H1 (cell line): ENCODE measurements around the gene TGM2. TPM values are rescaled to one million over a fixed set of nuclear protein-coding genes. Genes with fewer than 3 reads are reported as not detected.

Experiments used
- CTCF ChIA-PET: fragments of 300-600 bp; sonication (Branson Sonifier 250); formaldehyde crosslinking; loops from one replicate; lab custom pipeline; 2021; ENCODE audit not compliant: partially characterized antibody; lab: Charles Lee
- POLR2A ChIA-PET: fragments of 300-600 bp; sonication (Branson Sonifier 250); formaldehyde crosslinking; loops from one replicate; lab custom pipeline; 2021; ENCODE audit warnings: inconsistent platforms; ENCODE audit not compliant: partially characterized antibody; lab: Charles Lee
- DNase-seq, 2 experiments: peaks; one replicate each; pipeline versions ENCODE4 v3.0.0 to v3.0.0-alpha.2; 2010 to 2022; ENCODE audit warnings: low spot score in 2 of 2, low read depth in 1 of 2, mixed read lengths in 1 of 2
- FAIRE-seq: peaks from 2 replicates; lab custom pipeline; 2011; peaks lifted over from hg19 to GRCh38; lab: Jason Lieb, UNC
- H2AFZ ChIP-seq: 2 replicates; pipeline ENCODE4 v1.8.1; 2012; ENCODE audit warnings: low read length, inconsistent platforms
- H2AK5ac ChIP-seq: 2 replicates; pipeline ENCODE4 v1.6.1; 2013; ENCODE audit warnings: low read depth, low read length
- H2BK120ac ChIP-seq: replicated peaks from 2 replicates; pipeline ENCODE3; 2013; ENCODE audit warnings: low read depth, low read length, inconsistent platforms
- H2BK12ac ChIP-seq: 2 replicates; pipeline ENCODE4 v1.6.1; 2013; ENCODE audit warnings: low read depth, low read length
- H2BK15ac ChIP-seq: 2 replicates; pipeline ENCODE4 v1.6.1; 2013; ENCODE audit warnings: low read length
- H2BK20ac ChIP-seq: 2 replicates; pipeline ENCODE4 v1.6.1; 2013; ENCODE audit warnings: low read length
- H2BK5ac ChIP-seq: 2 replicates; pipeline ENCODE4 v1.6.1; 2013; ENCODE audit warnings: low read depth, low read length
- H3K14ac ChIP-seq: 2 replicates; pipeline ENCODE4 v1.6.1; 2013; ENCODE audit warnings: inconsistent platforms; ENCODE audit not compliant: insufficient read length
- H3K18ac ChIP-seq: 2 replicates; pipeline ENCODE4 v1.6.1; 2013; ENCODE audit warnings: low read length; ENCODE audit errors: extremely low read depth
- H3K23ac ChIP-seq: 2 replicates; pipeline ENCODE4 v1.6.1; 2013; ENCODE audit warnings: inconsistent platforms; ENCODE audit not compliant: insufficient read length
- H3K23me2 ChIP-seq: 2 replicates; pipeline ENCODE4 v1.6.1; 2013; ENCODE audit warnings: low read depth, low read length
- H3K27ac ChIP-seq: 2 replicates; pipeline ENCODE4 v1.6.1; 2011; ENCODE audit warnings: low read depth, low read length, inconsistent platforms
- H3K27me3 ChIP-seq, 4 experiments: replicated peaks in 1 of 4; 1 replicate in 1 of 4; 2 replicates in 3 of 4; pipeline versions ENCODE4 v1.6.1 to v1.8.1; 2011 to 2013; ENCODE audit warnings: low read length in 3 of 4, mild to moderate bottlenecking in 3 of 4, inconsistent platforms in 2 of 4, mixed read lengths in 2 of 4, moderate library complexity in 1 of 4; ENCODE audit not compliant: control insufficient read depth in 3 of 4, insufficient read depth in 3 of 4; ENCODE audit errors: extremely low read depth in 1 of 4
- H3K36me3 ChIP-seq, 4 experiments: 2 replicates each; pipeline versions ENCODE4 v1.6.1 to v1.8.1; 2011 to 2013; ENCODE audit warnings: mild to moderate bottlenecking in 4 of 4, low read length in 3 of 4, moderate library complexity in 2 of 4, control low read depth in 1 of 4, inconsistent platforms in 1 of 4; ENCODE audit not compliant: insufficient read depth in 4 of 4, control insufficient read depth in 2 of 4
- H3K4ac ChIP-seq: replicated peaks from 2 replicates; pipeline ENCODE3; 2013; ENCODE audit warnings: low read length, low read depth, mixed read lengths, inconsistent platforms; ENCODE audit not compliant: insufficient read length
- H3K4me1 ChIP-seq, 4 experiments: replicated peaks in 1 of 4; 1 replicate in 1 of 4; 2 replicates in 3 of 4; pipeline versions ENCODE4 v1.6.1 to v1.8.1; 2011 to 2013; ENCODE audit warnings: low read length in 3 of 4, inconsistent platforms in 2 of 4, mixed read lengths in 1 of 4; ENCODE audit not compliant: insufficient read depth in 4 of 4, control insufficient read depth in 3 of 4
- H3K4me2 ChIP-seq, 2 experiments: 2 replicates each; pipeline versions ENCODE4 v1.6.1 to v1.8.1; 2011 to 2013; ENCODE audit warnings: low read depth in 2 of 2, low read length in 2 of 2, control low read depth in 1 of 2, inconsistent platforms in 1 of 2, mild to moderate bottlenecking in 1 of 2; ENCODE audit not compliant: insufficient read depth in 1 of 2
- H3K4me3 ChIP-seq, 4 experiments: fragments of 200-600, 300-600 bp in 1 of 4; sonication (generic), shearing (Covaris generic), sonication (Bioruptor Twin) in 1 of 4; 2 replicates each; pipeline versions ENCODE4 v1.5.1 to v1.8.1; 2011 to 2016; ENCODE audit warnings: low read length in 4 of 4, low read depth in 3 of 4, control low read depth in 2 of 4, inconsistent platforms in 2 of 4, mild to moderate bottlenecking in 2 of 4, mixed read lengths in 1 of 4, moderate library complexity in 1 of 4; ENCODE audit not compliant: insufficient read depth in 2 of 4; ENCODE audit errors: extremely low read depth in 1 of 4
- H3K56ac ChIP-seq: replicated peaks from 2 replicates; pipeline ENCODE3; 2013; ENCODE audit warnings: low read depth, mild to moderate bottlenecking, mixed read lengths, low read length, inconsistent platforms; ENCODE audit not compliant: insufficient read length
- H3K79me1 ChIP-seq: 2 replicates; pipeline ENCODE4 v1.6.1; 2013; ENCODE audit warnings: low read depth, low read length, control low read depth
- H3K79me2 ChIP-seq, 2 experiments: 2 replicates each; pipeline versions ENCODE4 v1.6.1 to v1.8.1; 2012 to 2013; ENCODE audit warnings: low read length in 2 of 2, mild to moderate bottlenecking in 2 of 2, inconsistent platforms in 1 of 2; ENCODE audit not compliant: insufficient read depth in 2 of 2, control insufficient read depth in 1 of 2
- H3K9ac ChIP-seq, 4 experiments: replicated peaks in 1 of 4; 1 replicate in 1 of 4; 2 replicates in 3 of 4; pipeline versions ENCODE4 v1.6.1 to v1.8.1; 2011 to 2013; ENCODE audit warnings: low read depth in 3 of 4, low read length in 3 of 4, control low read depth in 2 of 4, mild to moderate bottlenecking in 2 of 4, moderate library complexity in 2 of 4, inconsistent platforms in 1 of 4; ENCODE audit errors: extremely low read depth in 1 of 4
- H3K9me3 ChIP-seq, 2 experiments: 2 replicates each; pipeline versions ENCODE4 v1.6.1 to v1.8.1; 2012 to 2013; ENCODE audit warnings: mild to moderate bottlenecking in 2 of 2, moderate library complexity in 2 of 2, control low read depth in 1 of 2, inconsistent platforms in 1 of 2, low read depth in 1 of 2, low read length in 1 of 2, mixed read lengths in 1 of 2; ENCODE audit not compliant: insufficient read depth in 2 of 2
- H4K20me1 ChIP-seq, 2 experiments: replicated peaks in 1 of 2; 2 replicates each; pipeline versions ENCODE3 to v1.8.1; 2011 to 2013; ENCODE audit warnings: inconsistent platforms in 2 of 2, low read length in 2 of 2, mild to moderate bottlenecking in 1 of 2; ENCODE audit not compliant: insufficient read depth in 2 of 2, control insufficient read depth in 1 of 2
- H4K5ac ChIP-seq: 2 replicates; pipeline ENCODE4 v1.6.1; 2013; ENCODE audit warnings: low read length, low read depth, mixed read lengths, inconsistent platforms; ENCODE audit not compliant: insufficient read length
- H4K8ac ChIP-seq: 2 replicates; pipeline ENCODE4 v1.8.0; 2013; ENCODE audit warnings: mild to moderate bottlenecking, moderate library complexity, low read length, inconsistent platforms; ENCODE audit not compliant: insufficient read depth; ENCODE audit errors: extremely low read depth
- H4K91ac ChIP-seq: replicated peaks from 2 replicates; pipeline ENCODE3; 2013; ENCODE audit warnings: low read length, mixed read lengths, inconsistent platforms; ENCODE audit not compliant: insufficient read length
- BRCA1 ChIP-seq: IDR thresholded peaks from 2 replicates; pipeline ENCODE4 v1.6.1; 2012; ENCODE audit warnings: low read depth, low read length, improper control_type of control experiment
- CBX8 ChIP-seq: fragments of 300-800, 300-1000 bp; sonication (generic); IDR thresholded peaks from 2 replicates; pipeline ENCODE4 v1.7.1; 2016; ENCODE audit warnings: low read depth, low read length, borderline replicate concordance
- GABPA ChIP-seq: IDR thresholded peaks from 2 replicates; pipeline ENCODE4 v1.6.1; 2011; ENCODE audit warnings: mild to moderate bottlenecking, low read length, moderate library complexity, borderline replicate concordance; ENCODE audit not compliant: insufficient read depth
- KDM1A ChIP-seq: fragments of 200-600, 300-600 bp; sonication (generic); IDR thresholded peaks from 2 replicates; pipeline ENCODE4 v1.7.1; 2016; ENCODE audit warnings: mild to moderate bottlenecking, low read length, borderline replicate concordance
- KDM4A ChIP-seq: IDR thresholded peaks from one replicate; pipeline ENCODE4 v1.7.1; 2012; ENCODE audit warnings: low read depth, mild to moderate bottlenecking, moderate library complexity, low read length, inconsistent platforms; ENCODE audit not compliant: severe bottlenecking
- RFX5 ChIP-seq: IDR thresholded peaks from 2 replicates; pipeline ENCODE4 v1.6.1; 2011; ENCODE audit warnings: low read depth, low read length, improper control_type of control experiment, borderline replicate concordance
- SIN3A ChIP-seq, 2 experiments: IDR thresholded peaks in 1 of 2; conservative IDR thresholded peaks in 1 of 2; 2 replicates each; pipeline ENCODE4 v1.6.1; 2011 to 2012; ENCODE audit warnings: low read length in 2 of 2, improper control_type of control experiment in 1 of 2, low read depth in 1 of 2, mild to moderate bottlenecking in 1 of 2
- SUZ12 ChIP-seq: fragments of 200-600 bp; sonication (generic); IDR thresholded peaks from 2 replicates; pipeline ENCODE4 v1.6.1; 2012; ENCODE audit warnings: mild to moderate bottlenecking, inconsistent platforms, low read length, moderate library complexity, mixed read lengths
- TBP ChIP-seq: IDR thresholded peaks from 2 replicates; pipeline ENCODE4 v1.6.1; 2011; ENCODE audit warnings: low read depth, low read length, improper control_type of control experiment
- WGBS, 2 experiments: shearing (Covaris generic) in 1 of 2; methylation state at CpG; one replicate each; pipeline versions ENCODE4 v1.1.6 to v1.1.7; 2013 to 2015; ENCODE audit warnings: low lambda C conversion rate in 2 of 2, mixed read lengths in 2 of 2, inconsistent platforms in 1 of 2, low coverage in 1 of 2, missing lambda C conversion rate in 1 of 2; ENCODE audit not compliant: insufficient replicate concordance in 2 of 2, insufficient coverage in 1 of 2, insufficient read length in 1 of 2; ENCODE audit errors: extremely low coverage in 1 of 2, missing lambda C conversion rate in 1 of 2; 5-methylcytosine and 5-hydroxymethylcytosine counted together
- polyA plus RNA-seq, 7 experiments: library from polyadenylated mRNA; depleted of rRNA in 3 of 7; stranded (reverse) in 5 of 7; unstranded in 2 of 7; fragments of >200 nt in 5 of 7; fragments of 200-250 nt in 2 of 7; gene quantifications; 1 replicate in 5 of 7; 2 replicates in 1 of 7; 4 replicates in 1 of 7; pipeline versions ENCODE4 v1.2.1 to v1.2.3, GENCODE V29; 2011 to 2013; ENCODE audit warnings: missing spikeins in 2 of 7, mixed read lengths in 2 of 7
- total RNA-seq: library from RNA; stranded (reverse); fragmentation: NEBNext Ultra II Directional; extraction: Animal tissue kit (Norgen Biotek cat#: 25700); gene quantifications from 2 replicates; pipeline ENCODE4 v1.2.1, GENCODE V29; 2021
- TF ChIP-seq, protein P1 (sequence below), 3 experiments: IDR thresholded peaks; 1 replicate in 2 of 3; 2 replicates in 1 of 3; pipeline versions ENCODE4 v1.5.1 to v1.6.1; 2011; ENCODE audit warnings: low read length in 3 of 3, mild to moderate bottlenecking in 3 of 3, inconsistent platforms in 2 of 3, low read depth in 1 of 3, moderate library complexity in 1 of 3; ENCODE audit not compliant: insufficient read depth in 1 of 3; ENCODE audit errors: control extremely low read depth in 1 of 3

TGM2 gene
- total and polyA plus RNA-seq, 2 of the 8 experiments (the other 6 are each of a cell fraction or from before 2014, with no cell fraction given): 0.86 to 1.0 TPM

DNA sequence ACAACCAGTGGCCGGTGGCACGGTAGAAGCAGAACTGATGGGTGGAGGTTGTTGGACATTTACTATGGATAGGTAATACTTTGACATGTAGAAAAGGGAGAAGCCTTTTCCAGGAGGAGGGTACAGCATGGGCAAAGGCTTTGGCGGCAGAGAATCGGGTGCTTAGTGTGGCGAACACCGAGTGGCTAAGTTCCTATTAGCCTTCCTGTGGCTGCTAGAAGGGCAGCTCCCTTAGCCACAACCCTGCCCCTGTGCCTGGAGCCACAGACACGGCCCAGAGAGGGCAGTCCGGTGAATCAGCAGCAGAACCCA lies 37.9 kb upstream of the TGM2 start:
- 87% methylated on average over 8 of the region's 8 CpGs; no CpG with 5 or more reads in 1 of the 2 experiments for WGBS, 2 experiments
- Histone ChIP-seq H3K23ac (no peak overlapping the region), H3K9me3 (no peaks in the 10 kb centered on the region), H3K4ac (no peak overlapping the region), H2BK20ac (no peak overlapping the region), H3K9ac (no peak overlapping the region), H3K36me3 (no peaks in the 10 kb centered on the region), H3K79me2 (no peaks in the 10 kb centered on the region), H4K20me1 (no peaks in the 10 kb centered on the region), H3K18ac (no peak overlapping the region), H2AFZ (no peak overlapping the region), H3K14ac (no peak overlapping the region), H3K27ac (no peak overlapping the region), H3K79me1 (no peaks in the 10 kb centered on the region), H2BK5ac (no peak overlapping the region), H3K27me3 (no peaks in the 10 kb centered on the region), H2BK12ac (no peak overlapping the region), H2BK15ac (no peak overlapping the region), H3K4me2 (no peak overlapping the region), H2AK5ac (no peak overlapping the region), H3K23me2 (no peaks in the 10 kb centered on the region), H4K8ac (no peak overlapping the region), H4K91ac (no peak overlapping the region), H4K5ac (no peak overlapping the region), H3K4me1 (no peaks in the 10 kb centered on the region), H2BK120ac (no peak overlapping the region), H3K4me3 (no peak overlapping the region), H3K56ac (no peak overlapping the region)
- FAIRE-seq (no peak), DNase-seq (no peak)
- ChIA-PET POLR2A (no interaction called here), CTCF (interaction anchor here (0.6 to 3.5 kb wide), 9 partner anchors 8 to 145 kb away, joined by 3 to 22 read pairs (median 5); partner anchors contain the start of gene TGM2)
- no peak for TF ChIP-seq RFX5
- no peak for TF ChIP-seq SIN3A (conservative IDR thresholded peaks at IDR 0.05 in 1 of 2, IDR thresholded peaks at IDR 0.05 in 1 of 2; ENCODE audit: low read depth in 1 of 2, low read length in 2 of 2)
- TF ChIP-seq KDM1A: no peak
- no peak for TF ChIP-seq KDM4A
- TF ChIP-seq, protein P1, sequence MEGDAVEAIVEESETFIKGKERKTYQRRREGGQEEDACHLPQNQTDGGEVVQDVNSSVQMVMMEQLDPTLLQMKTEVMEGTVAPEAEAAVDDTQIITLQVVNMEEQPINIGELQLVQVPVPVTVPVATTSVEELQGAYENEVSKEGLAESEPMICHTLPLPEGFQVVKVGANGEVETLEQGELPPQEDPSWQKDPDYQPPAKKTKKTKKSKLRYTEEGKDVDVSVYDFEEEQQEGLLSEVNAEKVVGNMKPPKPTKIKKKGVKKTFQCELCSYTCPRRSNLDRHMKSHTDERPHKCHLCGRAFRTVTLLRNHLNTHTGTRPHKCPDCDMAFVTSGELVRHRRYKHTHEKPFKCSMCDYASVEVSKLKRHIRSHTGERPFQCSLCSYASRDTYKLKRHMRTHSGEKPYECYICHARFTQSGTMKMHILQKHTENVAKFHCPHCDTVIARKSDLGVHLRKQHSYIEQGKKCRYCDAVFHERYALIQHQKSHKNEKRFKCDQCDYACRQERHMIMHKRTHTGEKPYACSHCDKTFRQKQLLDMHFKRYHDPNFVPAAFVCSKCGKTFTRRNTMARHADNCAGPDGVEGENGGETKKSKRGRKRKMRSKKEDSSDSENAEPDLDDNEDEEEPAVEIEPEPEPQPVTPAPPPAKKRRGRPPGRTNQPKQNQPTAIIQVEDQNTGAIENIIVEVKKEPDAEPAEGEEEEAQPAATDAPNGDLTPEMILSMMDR (IDR thresholded peaks at IDR 0.05; ENCODE audit: control extremely low read depth in 1 of 3, insufficient read depth in 1 of 3, low read depth in 1 of 3, low read length in 3 of 3): no peak
- TF ChIP-seq CBX8: no peak
- TF ChIP-seq BRCA1: no peak
- no peak for TF ChIP-seq TBP
- no peak for TF ChIP-seq SUZ12
- TF ChIP-seq GABPA: no peak
